ES-I3 (cell line): ENCODE results near the gene ARMC8.

Source experiments
- H3K36me3 ChIP-seq: 2 replicates; pipeline ENCODE4 v1.6.1; 2013; ENCODE audit warnings: mild to moderate bottlenecking, low read length, control low read depth, moderate library complexity; ENCODE audit not compliant: insufficient read depth
- H3K4me1 ChIP-seq: 2 replicates; pipeline ENCODE4 v1.6.1; 2013; ENCODE audit warnings: mild to moderate bottlenecking, control low read depth, low read length; ENCODE audit not compliant: insufficient read depth
- H3K9ac ChIP-seq: 2 replicates; pipeline ENCODE4 v1.6.1; 2013; ENCODE audit warnings: low read depth, mild to moderate bottlenecking, low read length, moderate library complexity
- H3K9me3 ChIP-seq: 2 replicates; pipeline ENCODE4 v1.6.1; 2013; ENCODE audit warnings: mild to moderate bottlenecking, low read length, moderate library complexity; ENCODE audit not compliant: control insufficient read depth, insufficient read depth

The ARMC8 gene

GRCh38 chr3:138242466-138242865, 55.4 kb downstream of the ARMC8 start:
- H3K4me1 ChIP-seq = no peaks in the 10 kb centered on the region
- no peaks in the 10 kb centered on the region for H3K36me3 ChIP-seq

DNA sequence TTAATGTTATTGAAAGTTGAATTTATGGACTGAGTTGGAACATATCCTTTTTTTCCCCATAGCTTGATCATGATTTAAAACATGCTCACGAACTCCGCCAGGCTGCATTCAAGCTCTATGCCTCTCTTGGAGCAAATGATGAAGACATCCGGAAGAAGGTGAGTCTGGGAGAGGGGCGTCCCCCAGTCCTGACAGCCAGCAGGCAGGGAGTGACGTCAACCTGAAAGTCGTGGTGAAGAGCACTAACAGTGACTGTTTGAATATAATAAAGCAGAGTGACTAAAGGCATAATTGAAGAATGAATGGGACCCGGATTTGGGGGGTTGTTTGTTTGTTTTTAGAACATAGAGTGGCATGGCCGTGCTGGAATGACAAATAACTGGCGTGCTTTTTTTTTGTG, 57.9 kb downstream of the ARMC8 start:
- no peaks in the 10 kb centered on the region for H3K9me3 ChIP-seq
- no peaks in the 10 kb centered on the region; the same call in 1 of the 2 replicates for H3K36me3 ChIP-seq
- H3K4me1 ChIP-seq = no peaks in the 10 kb centered on the region
- H3K9ac ChIP-seq = no peak overlapping the region

More at GRCh38 chr3:138242466-138242865, 55.4 kb downstream of the ARMC8 start:
- Histone ChIP-seq H3K9me3 (no peaks in the 10 kb centered on the region), H3K9ac (no peak overlapping the region)

DNA sequence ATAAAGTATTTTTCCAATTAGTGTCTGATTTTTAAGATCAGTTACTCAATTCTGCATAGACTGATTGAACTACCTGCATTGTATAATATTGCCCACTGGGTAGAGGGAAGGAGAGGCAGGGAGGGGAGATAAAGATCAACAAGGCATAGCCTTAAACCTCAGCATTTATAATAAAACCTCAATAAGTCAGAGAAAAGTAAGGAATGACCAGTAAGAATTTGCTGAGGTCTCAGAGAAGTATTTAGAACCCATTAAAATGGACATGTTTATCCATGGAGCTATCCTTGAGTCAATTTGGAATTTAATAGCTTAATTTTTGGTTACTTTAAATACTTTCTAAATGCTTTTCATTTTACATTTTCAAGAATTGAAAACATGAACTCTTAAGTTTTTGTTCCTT, 62.5 kb downstream of the ARMC8 start:
- Histone ChIP-seq H3K36me3 (no peaks in the 10 kb centered on the region; the same call in 1 of the 2 replicates), H3K9me3 (no peaks in the 10 kb centered on the region), H3K4me1 (no peaks in the 10 kb centered on the region), H3K9ac (no peak overlapping the region)

GRCh38 chr3:138253609-138254008, 66.5 kb downstream of the ARMC8 start:
- no peaks in the 10 kb centered on the region for H3K9me3 ChIP-seq
- H3K9ac ChIP-seq = no peak overlapping the region

GRCh38 chr3:138254216-138254615, 67.1 kb downstream of the ARMC8 start:
- Histone ChIP-seq H3K36me3 (no peaks in the 10 kb centered on the region; the same call in 1 of the 2 replicates), H3K9ac (no peak overlapping the region), H3K9me3 (no peaks in the 10 kb centered on the region)

More at GRCh38 chr3:138253609-138254008, 66.5 kb downstream of the ARMC8 start:
- H3K4me1 ChIP-seq = no peaks in the 10 kb centered on the region
- H3K36me3 ChIP-seq = no peaks in the 10 kb centered on the region; the same call in 1 of the 2 replicates

GRCh38 chr3:138256022-138256421, 68.9 kb downstream of the ARMC8 start:
- Histone ChIP-seq H3K9me3 (no peaks in the 10 kb centered on the region), H3K9ac (no peak overlapping the region), H3K4me1 (no peaks in the 10 kb centered on the region), H3K36me3 (no peaks in the 10 kb centered on the region; the same call in 1 of the 2 replicates)

More at GRCh38 chr3:138254216-138254615, 67.1 kb downstream of the ARMC8 start:
- no peaks in the 10 kb centered on the region for H3K4me1 ChIP-seq

DNA sequence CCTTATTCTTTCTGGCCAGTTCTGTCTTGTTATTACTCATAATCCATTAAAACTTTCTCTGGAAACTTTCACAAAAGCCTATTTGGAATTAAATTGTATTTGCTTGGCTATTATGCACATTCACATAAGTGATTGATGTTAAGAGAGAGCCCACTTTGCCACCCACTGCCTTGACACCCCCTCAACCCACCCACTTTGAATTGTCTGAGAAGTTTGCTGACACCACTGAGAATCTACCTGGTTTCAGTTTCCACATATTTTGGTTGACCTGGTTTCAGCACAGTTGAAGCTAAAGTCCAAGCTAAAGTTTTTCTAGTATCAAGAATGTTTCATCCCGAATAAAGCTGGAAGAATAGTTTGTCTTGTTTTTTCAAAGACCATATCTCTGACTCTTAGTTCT, 70.9 kb downstream of the ARMC8 start:
- no peaks in the 10 kb centered on the region for H3K4me1 ChIP-seq
- H3K36me3 ChIP-seq = no peaks in the 10 kb centered on the region; the same call in 1 of the 2 replicates
- no peak overlapping the region for H3K9ac ChIP-seq
- no peaks in the 10 kb centered on the region for H3K9me3 ChIP-seq

DNA sequence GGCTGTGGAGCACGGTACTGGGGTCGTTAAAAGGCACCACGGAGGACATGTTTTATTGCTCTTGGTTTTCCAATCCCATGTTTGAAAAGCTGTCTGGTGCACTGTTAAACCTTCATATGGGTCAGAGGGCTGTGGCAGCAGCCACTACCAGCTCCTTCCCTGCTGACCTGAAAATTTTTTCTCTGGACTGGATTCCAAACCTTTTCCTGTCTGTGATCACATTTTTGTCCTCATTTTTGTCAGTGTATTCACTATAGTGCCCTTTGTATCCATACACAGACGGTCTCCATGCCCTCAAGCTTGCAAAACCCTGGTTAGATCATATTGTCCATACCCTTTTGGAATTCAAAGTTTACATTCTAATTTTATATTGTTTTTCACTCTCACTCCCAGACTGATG, 72.0 kb downstream of the ARMC8 start:
- Histone ChIP-seq H3K36me3 (peaks cover 5% of the 10 kb centered on the region; the same call in 1 of the 2 replicates), H3K9ac (no peak overlapping the region), H3K9me3 (no peaks in the 10 kb centered on the region), H3K4me1 (no peaks in the 10 kb centered on the region)

GRCh38 chr3:138260611-138261010, 73.5 kb downstream of the ARMC8 start:
- peaks cover 5% of the 10 kb centered on the region; the same call in 1 of the 2 replicates for H3K36me3 ChIP-seq
- H3K4me1 ChIP-seq = no peaks in the 10 kb centered on the region

GRCh38 chr3:138263104-138263503, 76.0 kb downstream of the ARMC8 start:
- H3K36me3 ChIP-seq = 0 out of 2 replicates have a peak, but pooled peaks cover 5% of the 10 kb centered on the region
- H3K9me3 ChIP-seq = no peaks in the 10 kb centered on the region
- no peaks in the 10 kb centered on the region for H3K4me1 ChIP-seq
- no peak overlapping the region for H3K9ac ChIP-seq

More at GRCh38 chr3:138260611-138261010, 73.5 kb downstream of the ARMC8 start:
- H3K9me3 ChIP-seq = no peaks in the 10 kb centered on the region
- no peak overlapping the region for H3K9ac ChIP-seq

GRCh38 chr3:138265745-138266144, 78.6 kb downstream of the ARMC8 start:
- Histone ChIP-seq H3K9ac (no peak overlapping the region), H3K9me3 (no peaks in the 10 kb centered on the region), H3K4me1 (no peaks in the 10 kb centered on the region), H3K36me3 (0 out of 2 replicates have a peak, but pooled peaks cover 5% of the 10 kb centered on the region)

DNA sequence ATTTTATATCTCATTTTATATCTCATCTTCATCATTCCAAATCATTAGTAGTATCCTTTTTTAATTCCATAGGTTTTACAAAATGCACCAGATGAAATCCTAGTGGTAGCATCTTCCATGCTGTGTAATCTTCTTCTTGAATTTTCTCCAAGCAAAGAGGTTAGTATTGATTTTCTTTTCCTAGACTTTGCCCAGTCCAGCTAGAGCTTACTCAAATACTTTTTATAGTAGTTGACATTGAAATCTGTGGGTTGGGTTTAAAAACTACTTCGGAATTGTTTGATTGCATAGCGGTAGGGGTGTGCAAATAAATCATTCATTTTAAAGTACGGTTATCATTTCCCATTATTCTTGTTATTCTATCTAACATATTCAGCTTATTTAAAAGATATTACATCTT, 80.0 kb downstream of the ARMC8 start:
- Histone ChIP-seq H3K9me3 (no peaks in the 10 kb centered on the region), H3K36me3 (0 out of 2 replicates have a peak, but pooled peaks cover 5% of the 10 kb centered on the region), H3K9ac (no peak overlapping the region), H3K4me1 (no peaks in the 10 kb centered on the region)

GRCh38 chr3:138270245-138270644, 83.1 kb downstream of the ARMC8 start:
- Histone ChIP-seq H3K4me1 (no peaks in the 10 kb centered on the region), H3K9me3 (no peaks in the 10 kb centered on the region), H3K9ac (no peak overlapping the region), H3K36me3 (peaks cover 4% of the 10 kb centered on the region; the same call in 1 of the 2 replicates)

- H3K4me1 ChIP-seq = no peaks in the 10 kb centered on the region
- peaks cover 4% of the 10 kb centered on the region; the same call in 1 of the 2 replicates for H3K36me3 ChIP-seq
- no peaks in the 10 kb centered on the region for H3K9me3 ChIP-seq
- H3K9ac ChIP-seq = no peak overlapping the region
Measured at GRCh38 chr3:138271189-138271794, 84.2 kb downstream of the ARMC8 start.

GRCh38 chr3:138281561-138281960, 94.5 kb downstream of the ARMC8 start:
- Histone ChIP-seq H3K9me3 (no peaks in the 10 kb centered on the region), H3K36me3 (peaks cover 17% of the 10 kb centered on the region; the same call in 1 of the 2 replicates), H3K4me1 (no peaks in the 10 kb centered on the region), H3K9ac (no peak overlapping the region)
